ENCODE measurements around the gene IGFN1.

Gene IGFN1

GRCh38 chr1:201224666-201225370 is 34.2 kb downstream of the IGFN1 start:
- TF ChIP-seq CTCF (IDR thresholded peaks at IDR 0.05; ENCODE audit: borderline replicate concordance, control extremely low read depth, extremely low read depth, insufficient read depth, missing control alignments): no peak
- in situ Hi-C loops (cut with MboI; ENCODE audit: low sequenced_read_pairs, unreplicated experiment): no loop called here

GRCh38 chr1:201226178-201226514 is 35.5 kb downstream of the IGFN1 start:
- TF ChIP-seq CTCF (IDR thresholded peaks at IDR 0.05; ENCODE audit: borderline replicate concordance, control extremely low read depth, extremely low read depth, insufficient read depth, missing control alignments): no peak
- DNase-seq (ENCODE audit: low spot score): no peak
- in situ Hi-C loops (cut with MboI; ENCODE audit: low sequenced_read_pairs, unreplicated experiment): no loop called here

More at GRCh38 chr1:201224666-201225370, 34.2 kb downstream of the IGFN1 start:
- DNase-seq (ENCODE audit: low spot score): no peak

- TF ChIP-seq CTCF (IDR thresholded peaks at IDR 0.05; ENCODE audit: borderline replicate concordance, control extremely low read depth, extremely low read depth, insufficient read depth, missing control alignments): no peak
- in situ Hi-C loops (cut with MboI; ENCODE audit: low sequenced_read_pairs, unreplicated experiment): no loop called here
- peak; percentile 15 for DNase-seq (ENCODE audit: low spot score)
Measured at GRCh38 chr1:201226859-201227488, 36.4 kb downstream of the IGFN1 start.

- peak; percentile 8 for DNase-seq (ENCODE audit: low spot score)
- TF ChIP-seq CTCF (IDR thresholded peaks at IDR 0.05; ENCODE audit: borderline replicate concordance, control extremely low read depth, extremely low read depth, insufficient read depth, missing control alignments): no peak
- in situ Hi-C loops (cut with MboI; ENCODE audit: low sequenced_read_pairs, unreplicated experiment): no loop called here
Measured at GRCh38 chr1:201228011-201228983, 37.7 kb downstream of the IGFN1 start.

GRCh38 chr1:201229095-201229494 is 38.5 kb downstream of the IGFN1 start:
- TF ChIP-seq CTCF (IDR thresholded peaks at IDR 0.05; ENCODE audit: borderline replicate concordance, control extremely low read depth, extremely low read depth, insufficient read depth, missing control alignments): no peak
- DNase-seq (ENCODE audit: low spot score): peak; percentile 7
- in situ Hi-C loops (cut with MboI; ENCODE audit: low sequenced_read_pairs, unreplicated experiment): no loop called here
